NCI-H146 treated with DMSO at 0.1 percent for 48 hours (cell line): ENCODE data around the gene RAP1B.

Experiments used
- DNase-seq: peaks from one replicate; lab custom pipeline; 2025; ENCODE audit not compliant: unreplicated experiment; lab: John Stamatoyannopoulos, UW

RAP1B gene

GRCh38 chr12:68611806-68612160 lies 1.1 kb downstream of the RAP1B start:
- no peak for DNase-seq

- DNase-seq = no peak
These were observed 1.5 kb downstream of the RAP1B start for GRCh38 chr12:68612202-68612601.

- DNase-seq = no peak
These were observed 2.0 kb downstream of the RAP1B start for GRCh38 chr12:68612697-68613096.

GRCh38 chr12:68613209-68613904 lies 2.7 kb downstream of the RAP1B start:
- no peak for DNase-seq

GRCh38 chr12:68614105-68614679 lies 3.5 kb downstream of the RAP1B start:
- no peak for DNase-seq

- DNase-seq = no peak
These were observed 4.1 kb downstream of the RAP1B start for GRCh38 chr12:68614769-68615168.

GRCh38 chr12:68617160-68617926 lies 6.6 kb downstream of the RAP1B start:
- no peak for DNase-seq

GRCh38 chr12:68619541-68619940 lies 8.8 kb downstream of the RAP1B start:
- DNase-seq = no peak

- DNase-seq = no peak
These were observed 10.1 kb downstream of the RAP1B start for GRCh38 chr12:68620519-68621471.

- DNase-seq = no peak
These were observed 10.9 kb downstream of the RAP1B start for GRCh38 chr12:68621472-68622081.

GRCh38 chr12:68622250-68622649 lies 11.6 kb downstream of the RAP1B start:
- no peak for DNase-seq

GRCh38 chr12:68623059-68623458 lies 12.4 kb downstream of the RAP1B start:
- DNase-seq = no peak

GRCh38 chr12:68623984-68624383 lies 13.3 kb downstream of the RAP1B start:
- DNase-seq = no peak

GRCh38 chr12:68624933-68625332 lies 14.2 kb downstream of the RAP1B start:
- no peak for DNase-seq

- no peak for DNase-seq
These were observed 17.1 kb downstream of the RAP1B start for GRCh38 chr12:68627673-68628319.

GRCh38 chr12:68628698-68629097 lies 18.0 kb downstream of the RAP1B start:
- no peak for DNase-seq

GRCh38 chr12:68630050-68630449 lies 19.4 kb downstream of the RAP1B start:
- no peak for DNase-seq

GRCh38 chr12:68630598-68630997 lies 19.9 kb downstream of the RAP1B start:
- DNase-seq = no peak

- no peak for DNase-seq
These were observed 20.5 kb downstream of the RAP1B start for GRCh38 chr12:68631227-68631626.

- no peak for DNase-seq
These were observed 21.8 kb downstream of the RAP1B start for GRCh38 chr12:68632486-68632885.
